Neural cell (in vitro differentiated cells): ENCODE data around the gene PCDH17. TPM values are rescaled to one million over a fixed set of nuclear protein-coding genes. Genes with fewer than 3 reads are reported as not detected.

Source experiments
- H2AFZ ChIP-seq: fragments of 200-600, 300-800 bp; sonication (generic), shearing (Covaris generic); 2 replicates; pipeline ENCODE4 v1.6.0; 2014; ENCODE audit warnings: low read depth, mild to moderate bottlenecking, antibody characterized with exemption, low read length, moderate library complexity
- H3F3A ChIP-seq: fragments of 200-600 bp; shearing (Covaris generic); 2 replicates; pipeline ENCODE4 v1.6.1; 2016; ENCODE audit warnings: mild to moderate bottlenecking, moderate library complexity, mixed read lengths, antibody characterized with exemption, low read length; ENCODE audit not compliant: insufficient read depth, poor library complexity, severe bottlenecking
- H3K27ac ChIP-seq: fragments of 200-600, 300-800 bp; sonication (generic), shearing (Covaris generic); 2 replicates; pipeline ENCODE4 v1.5.1; 2014; ENCODE audit warnings: mild to moderate bottlenecking, low read length, moderate library complexity
- H3K27me3 ChIP-seq: fragments of 300-800, 200-600 bp; sonication (generic), shearing (Covaris generic); 2 replicates; pipeline ENCODE4 v1.6.0; 2014; ENCODE audit warnings: mild to moderate bottlenecking, low read depth, low read length, moderate library complexity; ENCODE audit not compliant: insufficient read depth
- H3K36me3 ChIP-seq: fragments of 300-800, 200-600 bp; sonication (generic), shearing (Covaris generic); 2 replicates; pipeline ENCODE4 v1.5.1; 2014; ENCODE audit warnings: mild to moderate bottlenecking, antibody characterized with exemption, low read length, moderate library complexity; ENCODE audit not compliant: insufficient read depth
- H3K4me2 ChIP-seq: fragments of 300-800, 200-600 bp; sonication (generic), shearing (Covaris generic); 2 replicates; pipeline ENCODE4 v1.6.0; 2014; ENCODE audit warnings: mild to moderate bottlenecking, low read length
- H3K4me3 ChIP-seq: fragments of 300-800, 200-600 bp; sonication (generic), shearing (Covaris generic); 2 replicates; pipeline ENCODE4 v1.5.1; 2014; ENCODE audit warnings: mild to moderate bottlenecking, low read length, moderate library complexity
- H3K79me2 ChIP-seq: fragments of 200-600 bp; shearing (Covaris generic); replicated peaks from 2 replicates; pipeline ENCODE4 v1.6.0; 2014; ENCODE audit warnings: mild to moderate bottlenecking, low read length, moderate library complexity; ENCODE audit not compliant: insufficient read depth
- H3K9ac ChIP-seq: fragments of 300-800, 200-600 bp; sonication (generic), shearing (Covaris generic); 2 replicates; pipeline ENCODE4 v1.6.1; 2016; ENCODE audit warnings: mild to moderate bottlenecking, low read length, mixed read lengths
- H3K9me2 ChIP-seq: fragments of 200-600 bp; shearing (Covaris generic); 2 replicates; pipeline ENCODE4 v1.6.1; 2016; ENCODE audit warnings: mild to moderate bottlenecking, low read length, mixed read lengths; ENCODE audit not compliant: insufficient read depth
- H3K9me3 ChIP-seq: fragments of 200-600, 300-800 bp; sonication (generic), shearing (Covaris generic); 2 replicates; pipeline ENCODE4 v1.6.1; 2016; ENCODE audit warnings: mild to moderate bottlenecking, mixed run types, low read length, moderate library complexity, mixed read lengths
- H4K20me1 ChIP-seq: fragments of 200-600 bp; shearing (Covaris generic); 2 replicates; pipeline ENCODE4 v1.6.1; 2016; ENCODE audit warnings: mild to moderate bottlenecking, mixed run types; ENCODE audit not compliant: insufficient read depth
- EP300 ChIP-seq: fragments of 450-650 bp; conservative IDR thresholded peaks from 2 replicates; pipeline ENCODE4 v1.6.1; 2014; ENCODE audit warnings: antibody characterized with exemption, mild to moderate bottlenecking, moderate library complexity; ENCODE audit not compliant: poor library complexity, severe bottlenecking
- MXI1 ChIP-seq: fragments of 450-650 bp; conservative IDR thresholded peaks from 2 replicates; pipeline ENCODE4 v1.6.1; 2014; ENCODE audit warnings: antibody characterized with exemption, mild to moderate bottlenecking; ENCODE audit not compliant: poor library complexity, severe bottlenecking
- POLR2AphosphoS5 ChIP-seq: IDR thresholded peaks from 2 replicates; pipeline ENCODE4 v1.6.1; 2012
- RAD21 ChIP-seq: fragments of 450-650 bp; conservative IDR thresholded peaks from 2 replicates; pipeline ENCODE4 v1.6.1; 2014; ENCODE audit warnings: antibody characterized with exemption, mild to moderate bottlenecking, moderate library complexity
- polyA plus RNA-seq: library from polyadenylated mRNA; depleted of rRNA; stranded (reverse); fragments of >200 nt; gene quantifications from 2 replicates; pipeline ENCODE4 v1.2.3, GENCODE V29; 2014
- TF ChIP-seq, protein P1 (sequence below): IDR thresholded peaks from 2 replicates; pipeline ENCODE4 v1.6.1; 2012; ENCODE audit warnings: borderline replicate concordance

The PCDH17 gene
- polyA plus RNA-seq, 1 donor from 2014 or later, result 6.5 TPM

DNA sequence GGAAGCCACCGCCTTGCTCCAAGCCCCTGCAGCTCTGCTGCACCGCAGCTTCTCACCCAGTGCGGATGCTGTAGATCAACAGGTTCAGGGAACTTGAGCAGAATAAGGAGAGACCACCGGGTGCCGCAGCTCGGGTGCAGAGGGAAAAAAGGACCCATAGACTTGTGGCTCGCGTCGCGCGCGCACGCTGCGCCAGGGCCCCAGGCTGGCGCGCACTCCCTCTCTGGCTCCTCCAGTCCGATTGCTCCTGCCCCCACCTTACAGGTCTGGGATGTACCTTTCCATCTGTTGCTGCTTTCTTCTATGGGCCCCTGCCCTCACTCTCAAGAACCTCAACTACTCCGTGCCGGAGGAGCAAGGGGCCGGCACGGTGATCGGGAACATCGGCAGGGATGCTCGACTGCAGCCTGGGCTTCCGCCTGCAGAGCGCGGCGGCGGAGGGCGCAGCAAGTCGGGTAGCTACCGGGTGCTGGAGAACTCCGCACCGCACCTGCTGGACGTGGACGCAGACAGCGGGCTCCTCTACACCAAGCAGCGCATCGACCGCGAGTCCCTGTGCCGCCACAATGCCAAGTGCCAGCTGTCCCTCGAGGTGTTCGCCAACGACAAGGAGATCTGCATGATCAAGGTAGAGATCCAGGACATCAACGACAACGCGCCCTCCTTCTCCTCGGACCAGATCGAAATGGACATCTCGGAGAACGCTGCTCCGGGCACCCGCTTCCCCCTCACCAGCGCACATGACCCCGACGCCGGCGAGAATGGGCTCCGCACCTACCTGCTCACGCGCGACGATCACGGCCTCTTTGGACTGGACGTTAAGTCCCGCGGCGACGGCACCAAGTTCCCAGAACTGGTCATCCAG lies 964 bp downstream of the PCDH17 start:
- H3K9ac ChIP-seq, result peak overlapping the region; percentile 57
- peak overlapping the region; percentile 21 for H2AFZ ChIP-seq
- H3K4me3 ChIP-seq, result peak overlapping the region; percentile 86
- H3K27me3 ChIP-seq, result peaks cover 8% of the 10 kb centered on the region
- peaks cover 12% of the 10 kb centered on the region for H3K9me3 ChIP-seq
- no peaks in the 10 kb centered on the region for H3F3A ChIP-seq
- H4K20me1 ChIP-seq, result no peaks in the 10 kb centered on the region
- no peak overlapping the region for H3K27ac ChIP-seq
- no peaks in the 10 kb centered on the region for H3K36me3 ChIP-seq
- no peaks in the 10 kb centered on the region for H3K9me2 ChIP-seq
- TF ChIP-seq MXI1, result no peak
- TF ChIP-seq EP300, result no peak
- TF ChIP-seq, protein P1, sequence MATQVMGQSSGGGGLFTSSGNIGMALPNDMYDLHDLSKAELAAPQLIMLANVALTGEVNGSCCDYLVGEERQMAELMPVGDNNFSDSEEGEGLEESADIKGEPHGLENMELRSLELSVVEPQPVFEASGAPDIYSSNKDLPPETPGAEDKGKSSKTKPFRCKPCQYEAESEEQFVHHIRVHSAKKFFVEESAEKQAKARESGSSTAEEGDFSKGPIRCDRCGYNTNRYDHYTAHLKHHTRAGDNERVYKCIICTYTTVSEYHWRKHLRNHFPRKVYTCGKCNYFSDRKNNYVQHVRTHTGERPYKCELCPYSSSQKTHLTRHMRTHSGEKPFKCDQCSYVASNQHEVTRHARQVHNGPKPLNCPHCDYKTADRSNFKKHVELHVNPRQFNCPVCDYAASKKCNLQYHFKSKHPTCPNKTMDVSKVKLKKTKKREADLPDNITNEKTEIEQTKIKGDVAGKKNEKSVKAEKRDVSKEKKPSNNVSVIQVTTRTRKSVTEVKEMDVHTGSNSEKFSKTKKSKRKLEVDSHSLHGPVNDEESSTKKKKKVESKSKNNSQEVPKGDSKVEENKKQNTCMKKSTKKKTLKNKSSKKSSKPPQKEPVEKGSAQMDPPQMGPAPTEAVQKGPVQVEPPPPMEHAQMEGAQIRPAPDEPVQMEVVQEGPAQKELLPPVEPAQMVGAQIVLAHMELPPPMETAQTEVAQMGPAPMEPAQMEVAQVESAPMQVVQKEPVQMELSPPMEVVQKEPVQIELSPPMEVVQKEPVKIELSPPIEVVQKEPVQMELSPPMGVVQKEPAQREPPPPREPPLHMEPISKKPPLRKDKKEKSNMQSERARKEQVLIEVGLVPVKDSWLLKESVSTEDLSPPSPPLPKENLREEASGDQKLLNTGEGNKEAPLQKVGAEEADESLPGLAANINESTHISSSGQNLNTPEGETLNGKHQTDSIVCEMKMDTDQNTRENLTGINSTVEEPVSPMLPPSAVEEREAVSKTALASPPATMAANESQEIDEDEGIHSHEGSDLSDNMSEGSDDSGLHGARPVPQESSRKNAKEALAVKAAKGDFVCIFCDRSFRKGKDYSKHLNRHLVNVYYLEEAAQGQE, result no peak
- no peak for TF ChIP-seq RAD21
- TF ChIP-seq POLR2AphosphoS5, result no peak
- peak overlapping the region; percentile 66 for H3K4me2 ChIP-seq
- peaks cover 15% of the 10 kb centered on the region for H3K79me2 ChIP-seq

DNA sequence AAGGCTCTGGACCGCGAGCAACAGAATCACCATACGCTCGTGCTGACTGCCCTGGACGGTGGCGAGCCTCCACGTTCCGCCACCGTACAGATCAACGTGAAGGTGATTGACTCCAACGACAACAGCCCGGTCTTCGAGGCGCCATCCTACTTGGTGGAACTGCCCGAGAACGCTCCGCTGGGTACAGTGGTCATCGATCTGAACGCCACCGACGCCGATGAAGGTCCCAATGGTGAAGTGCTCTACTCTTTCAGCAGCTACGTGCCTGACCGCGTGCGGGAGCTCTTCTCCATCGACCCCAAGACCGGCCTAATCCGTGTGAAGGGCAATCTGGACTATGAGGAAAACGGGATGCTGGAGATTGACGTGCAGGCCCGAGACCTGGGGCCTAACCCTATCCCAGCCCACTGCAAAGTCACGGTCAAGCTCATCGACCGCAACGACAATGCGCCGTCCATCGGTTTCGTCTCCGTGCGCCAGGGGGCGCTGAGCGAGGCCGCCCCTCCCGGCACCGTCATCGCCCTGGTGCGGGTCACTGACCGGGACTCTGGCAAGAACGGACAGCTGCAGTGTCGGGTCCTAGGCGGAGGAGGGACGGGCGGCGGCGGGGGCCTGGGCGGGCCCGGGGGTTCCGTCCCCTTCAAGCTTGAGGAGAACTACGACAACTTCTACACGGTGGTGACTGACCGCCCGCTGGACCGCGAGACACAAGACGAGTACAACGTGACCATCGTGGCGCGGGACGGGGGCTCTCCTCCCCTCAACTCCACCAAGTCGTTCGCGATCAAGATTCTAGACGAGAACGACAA lies 1.8 kb downstream of the PCDH17 start:
- Histone ChIP-seq H3K36me3 (no peaks in the 10 kb centered on the region), H3K27me3 (peaks cover 8% of the 10 kb centered on the region), H3K4me2 (no peak overlapping the region), H3F3A (no peaks in the 10 kb centered on the region), H4K20me1 (no peaks in the 10 kb centered on the region), H3K27ac (no peak overlapping the region), H3K9me3 (peaks cover 12% of the 10 kb centered on the region), H2AFZ (no peak overlapping the region), H3K79me2 (peaks cover 19% of the 10 kb centered on the region), H3K9ac (no peak overlapping the region), H3K4me3 (peak overlapping the region; percentile 86), H3K9me2 (no peaks in the 10 kb centered on the region)
- TF ChIP-seq, protein P1, result no peak
